C4-2B (cell line): ENCODE results near the gene GTF2IRD1.

ENCODE experiments used
- H3K27ac ChIP-seq: fragments of 450-650 bp; 2 replicates; pipeline ENCODE4 v1.5.1; 2017
- ZFX ChIP-seq: fragments of 450-650 bp; IDR thresholded peaks from 2 replicates; pipeline ENCODE4 v1.6.1; 2017
- TF ChIP-seq, protein P1 (sequence below): fragments of 450-650 bp; conservative IDR thresholded peaks from 2 replicates; pipeline ENCODE4 v1.5.1; 2017; ENCODE audit warnings: mild to moderate bottlenecking

GTF2IRD1 gene

DNA sequence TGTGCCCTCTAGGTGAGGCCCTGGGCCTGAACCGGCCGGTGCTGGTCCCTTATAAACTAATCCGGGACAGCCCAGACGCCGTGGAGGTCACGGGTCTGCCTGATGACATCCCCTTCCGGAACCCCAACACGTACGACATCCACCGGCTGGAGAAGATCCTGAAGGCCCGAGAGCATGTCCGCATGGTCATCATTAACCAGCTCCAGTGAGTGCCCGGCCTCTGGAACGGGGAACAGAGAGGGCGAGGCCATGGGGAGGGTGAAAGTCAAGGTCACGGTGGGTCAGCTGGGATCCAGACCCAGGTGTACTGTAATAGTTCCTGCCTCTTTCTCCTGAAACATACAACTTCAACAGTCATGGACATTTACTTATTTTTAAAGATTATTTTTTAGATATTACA, 137.1 kb downstream of the GTF2IRD1 start:
- no peak for TF ChIP-seq ZFX
- TF ChIP-seq, protein P1, sequence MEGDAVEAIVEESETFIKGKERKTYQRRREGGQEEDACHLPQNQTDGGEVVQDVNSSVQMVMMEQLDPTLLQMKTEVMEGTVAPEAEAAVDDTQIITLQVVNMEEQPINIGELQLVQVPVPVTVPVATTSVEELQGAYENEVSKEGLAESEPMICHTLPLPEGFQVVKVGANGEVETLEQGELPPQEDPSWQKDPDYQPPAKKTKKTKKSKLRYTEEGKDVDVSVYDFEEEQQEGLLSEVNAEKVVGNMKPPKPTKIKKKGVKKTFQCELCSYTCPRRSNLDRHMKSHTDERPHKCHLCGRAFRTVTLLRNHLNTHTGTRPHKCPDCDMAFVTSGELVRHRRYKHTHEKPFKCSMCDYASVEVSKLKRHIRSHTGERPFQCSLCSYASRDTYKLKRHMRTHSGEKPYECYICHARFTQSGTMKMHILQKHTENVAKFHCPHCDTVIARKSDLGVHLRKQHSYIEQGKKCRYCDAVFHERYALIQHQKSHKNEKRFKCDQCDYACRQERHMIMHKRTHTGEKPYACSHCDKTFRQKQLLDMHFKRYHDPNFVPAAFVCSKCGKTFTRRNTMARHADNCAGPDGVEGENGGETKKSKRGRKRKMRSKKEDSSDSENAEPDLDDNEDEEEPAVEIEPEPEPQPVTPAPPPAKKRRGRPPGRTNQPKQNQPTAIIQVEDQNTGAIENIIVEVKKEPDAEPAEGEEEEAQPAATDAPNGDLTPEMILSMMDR, result no peak
- H3K27ac ChIP-seq, result no peak overlapping the region

DNA sequence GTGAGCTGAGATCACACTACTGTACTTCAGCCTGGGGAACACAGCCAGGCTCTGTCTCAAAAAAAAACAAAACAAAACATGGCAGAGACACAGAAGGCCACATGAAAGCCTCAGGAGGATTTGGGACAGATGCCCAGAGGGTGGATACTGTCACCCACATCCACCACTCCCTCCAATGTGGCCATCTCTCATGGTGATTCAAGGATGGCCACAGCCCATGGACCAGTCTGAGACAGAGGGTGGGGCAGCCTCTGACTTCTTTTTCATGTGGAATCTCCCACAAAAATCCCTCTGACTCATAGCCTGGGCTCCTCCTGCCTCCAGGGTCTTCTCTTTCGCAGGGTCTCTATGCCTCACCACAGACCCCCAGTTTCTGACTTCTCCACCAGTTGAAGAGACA, 144.9 kb downstream of the GTF2IRD1 start:
- TF ChIP-seq, protein P1, result no peak
- no peak for TF ChIP-seq ZFX
- H3K27ac ChIP-seq, result no peak overlapping the region

DNA sequence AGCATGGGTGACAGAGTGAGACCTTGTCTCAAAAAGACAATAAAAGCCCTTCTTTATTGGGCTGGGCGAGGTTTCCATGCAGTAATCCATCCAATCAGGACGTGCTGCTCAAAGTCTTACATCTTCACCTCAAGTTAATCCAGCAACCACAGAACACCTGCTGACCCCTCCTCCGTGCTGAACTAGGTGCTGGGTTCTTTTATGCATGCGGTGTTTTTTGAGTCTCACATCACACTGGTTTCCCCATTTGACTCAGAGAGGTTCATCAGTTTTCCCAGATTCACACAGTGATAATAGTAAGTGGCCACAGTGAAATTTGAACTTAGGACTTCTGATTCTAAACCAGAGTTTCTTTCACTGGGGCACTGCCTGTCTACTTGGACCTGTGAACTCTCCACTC, 145.5 kb downstream of the GTF2IRD1 start:
- TF ChIP-seq, protein P1, result no peak
- TF ChIP-seq ZFX, result no peak
- H3K27ac ChIP-seq, result no peak overlapping the region

DNA sequence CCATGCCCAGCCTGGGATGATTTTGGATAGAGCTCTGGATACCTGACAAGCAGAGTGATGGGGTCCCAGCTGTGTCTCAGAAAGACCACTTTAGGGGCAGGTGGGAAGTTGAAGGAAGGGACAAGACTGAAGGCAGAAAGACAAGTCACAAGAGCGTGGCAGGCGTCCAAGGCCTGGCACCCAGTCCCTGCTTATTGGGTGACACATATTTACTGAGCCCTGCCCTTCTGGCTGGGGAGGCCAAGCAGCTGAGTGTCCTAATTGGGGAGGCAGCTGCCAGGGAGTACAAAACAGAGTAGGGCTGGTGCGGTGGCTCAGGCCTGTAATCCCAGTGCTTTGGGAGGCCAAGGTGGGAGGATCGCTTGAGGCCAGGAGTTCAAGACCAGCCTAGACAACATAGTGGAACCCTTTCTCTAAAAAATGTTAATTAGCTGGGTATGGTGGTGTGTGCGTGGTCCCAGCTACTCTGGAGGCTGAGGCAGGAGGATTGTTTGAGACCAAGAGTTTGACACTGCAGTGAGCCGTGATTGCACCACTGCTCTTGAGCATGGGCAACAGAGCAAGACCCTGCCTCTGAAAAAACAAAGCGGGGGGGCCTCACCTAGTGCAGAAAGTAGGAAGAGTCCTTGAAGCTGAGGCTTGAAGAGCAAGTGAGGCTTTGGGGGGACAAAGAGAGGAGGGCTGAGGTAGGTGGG, 150.8 kb downstream of the GTF2IRD1 start:
- TF ChIP-seq, protein P1, result no peak
- no peak for TF ChIP-seq ZFX
- H3K27ac ChIP-seq, result no peak overlapping the region; the same call in 1 of the 2 replicates

DNA sequence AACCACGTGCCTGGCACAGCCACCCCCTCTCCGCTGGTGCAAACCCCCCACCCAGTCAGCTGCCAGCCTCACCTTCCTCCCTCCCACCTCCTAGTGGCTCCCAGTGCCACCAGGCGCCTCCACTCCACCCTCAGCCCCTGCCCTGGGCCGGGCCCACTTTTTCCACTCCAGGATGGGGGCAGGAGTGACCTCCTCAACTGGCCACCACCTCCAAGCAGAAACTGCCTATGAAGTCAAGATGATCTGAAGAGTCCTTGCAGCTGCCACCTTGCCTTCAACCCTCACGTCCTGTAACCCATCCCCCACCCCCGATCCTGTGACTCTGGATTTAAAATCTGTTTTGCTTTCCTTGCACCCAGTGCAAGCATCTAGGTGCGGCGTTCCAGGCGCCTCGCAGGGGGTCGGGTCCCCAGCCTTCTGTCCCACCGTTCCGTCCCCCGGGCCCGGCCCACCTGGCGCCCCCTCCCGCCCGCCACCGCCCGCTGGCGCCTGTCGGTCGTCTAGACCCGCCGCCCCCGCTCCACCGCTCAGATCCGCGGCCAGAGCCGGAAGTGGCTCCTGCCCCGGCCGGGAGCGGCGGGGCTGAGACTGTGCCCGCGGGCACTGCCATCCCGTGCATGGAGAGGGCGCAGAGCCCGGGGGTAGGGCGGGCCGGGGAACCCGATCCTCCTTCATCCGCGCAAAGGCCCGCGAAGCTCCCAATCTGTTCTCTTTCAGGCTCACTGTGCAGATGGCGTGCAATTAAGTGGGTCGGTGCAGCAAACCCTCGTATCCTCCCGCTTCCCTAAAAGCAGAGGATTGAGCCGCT, 152.6 kb downstream of the GTF2IRD1 start:
- H3K27ac ChIP-seq, result no peak overlapping the region
- TF ChIP-seq, protein P1, result no peak
- TF ChIP-seq ZFX, result no peak

DNA sequence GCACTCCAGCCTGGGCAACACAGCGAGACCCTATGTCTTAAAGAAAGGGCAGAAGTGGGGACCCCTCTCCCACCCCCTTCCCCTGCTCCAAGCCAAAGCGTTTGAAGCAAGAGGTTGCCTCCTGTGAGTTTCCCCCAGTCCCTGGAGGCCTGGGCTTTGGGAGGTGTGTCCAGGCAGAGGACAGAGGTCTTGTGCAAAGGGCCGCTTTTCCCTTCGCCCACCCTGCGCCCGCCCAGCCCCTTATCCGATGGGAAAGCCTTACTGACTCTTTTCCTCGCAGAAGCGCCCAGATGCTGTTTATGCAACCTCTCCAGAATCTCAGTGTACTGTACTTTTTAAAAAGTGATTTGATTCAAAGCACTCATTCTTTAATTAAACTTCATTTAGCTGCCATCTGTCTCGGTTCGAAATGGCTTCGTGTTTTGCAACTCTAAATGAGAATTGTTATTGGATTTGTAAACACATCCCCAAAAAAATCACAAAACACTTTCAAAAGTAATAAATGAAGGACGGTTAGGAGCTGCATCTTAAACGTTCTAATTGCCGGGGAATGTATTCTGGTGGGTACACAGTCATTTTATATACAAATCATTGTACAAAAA, 153.3 kb downstream of the GTF2IRD1 start:
- no peak overlapping the region for H3K27ac ChIP-seq
- TF ChIP-seq ZFX, result no peak
- TF ChIP-seq, protein P1, result no peak
